ENCODE results near the gene ZNF772. TPM values are rescaled to one million over a fixed set of nuclear protein-coding genes. Genes with fewer than 3 reads are reported as not detected.

Gene ZNF772
- total RNA-seq, 1 experiment from 2014 or later: 6.2 TPM

DNA sequence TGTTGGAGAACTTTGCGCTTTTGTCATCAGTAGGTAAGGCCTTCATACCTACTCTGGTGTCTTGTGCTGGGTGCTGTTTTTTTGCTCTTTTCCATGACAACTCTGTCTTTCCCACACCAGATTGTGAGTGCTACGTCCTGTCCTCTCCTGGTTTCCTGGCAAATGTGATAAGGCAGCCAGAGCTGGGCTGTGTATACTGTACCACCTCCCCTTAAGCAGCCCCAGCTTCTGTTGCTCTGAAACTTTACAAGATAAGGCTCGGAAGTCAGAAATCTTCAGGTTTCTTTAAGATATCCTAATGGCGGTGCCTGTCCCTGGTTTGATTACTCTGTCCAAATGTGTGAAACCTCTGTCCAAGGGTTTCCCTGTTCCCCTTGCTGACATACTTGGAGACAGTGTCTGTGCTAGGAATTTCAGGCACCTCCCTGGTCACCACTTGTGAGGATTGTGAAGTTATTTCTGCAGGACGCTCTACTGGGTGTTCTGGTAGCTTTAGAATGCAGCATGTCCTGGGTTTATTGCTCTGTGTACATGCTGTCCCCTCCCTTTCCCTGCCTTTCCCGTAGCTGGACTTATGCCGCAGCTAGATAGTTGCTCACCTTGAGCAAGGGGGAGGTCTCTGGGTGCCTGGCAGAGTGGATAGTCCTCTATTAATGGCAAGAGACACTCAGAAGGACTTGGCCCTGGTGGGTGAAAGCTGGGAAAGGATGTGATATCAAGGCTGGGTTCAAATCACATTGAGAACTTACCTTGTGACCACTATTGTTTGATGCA is 35.2 kb downstream of the ZNF772 start:
- TF ChIP-seq REST (IDR thresholded peaks at IDR 0.05; ENCODE audit: insufficient read depth in 1 of 2, low read depth in 2 of 2, low read length in 1 of 2): no peak
- TF ChIP-seq POLR2AphosphoS5 (IDR thresholded peaks at IDR 0.05; ENCODE audit: low read depth, low read length): no peak
- TF ChIP-seq TCF7L2 (IDR thresholded peaks at IDR 0.05; ENCODE audit: low read depth, low read length): no peak
- no peak for TF ChIP-seq SIN3A (IDR thresholded peaks at IDR 0.05; ENCODE audit: borderline replicate concordance, insufficient read depth, low read depth, low read length)
- TF ChIP-seq CTCF (IDR thresholded peaks at IDR 0.05): no peak
- ATAC-seq: no peak
- Histone ChIP-seq H3K4me1 (ENCODE audit: control insufficient read depth, insufficient read depth, low read length) (no peaks in the 10 kb centered on the region), H3K4me3 (ENCODE audit: low read depth in 2 of 2, low read length in 2 of 2) (no peak overlapping the region), H3K9me3 (ENCODE audit: control insufficient read depth, insufficient read depth, low read depth, low read length) (peaks cover 74% of the 10 kb centered on the region), H3K27ac (ENCODE audit: low read length) (no peak overlapping the region), H3K27me3 (ENCODE audit: control insufficient read depth, insufficient read depth, low read length) (no peaks in the 10 kb centered on the region), H3K36me3 (ENCODE audit: control insufficient read depth, insufficient read depth, low read length) (no peaks in the 10 kb centered on the region)
- intact Hi-C loops (cut with micrococcal nuclease; ENCODE audit: unreplicated experiment) (no loop called here), in situ Hi-C loops (cut with HindIII; ENCODE audit: low pct_unique_long_range_greater_than_20kb, low sequenced_read_pairs) (no loop called here)
- ChIA-PET POLR2A (no interaction called here), CTCF (no interaction called here)
- no TSS peak for BruUV-seq (replicated peaks)
- DNase-seq (ENCODE audit: low read depth, low spot score): no peak

- no TSS peak for BruUV-seq (replicated peaks)
Observed at GRCh38 chr19:57438925-57439324, 38.4 kb downstream of the ZNF772 start.

More at GRCh38 chr19:57438925-57439324, 38.4 kb downstream of the ZNF772 start:
- peaks cover 47% of the 10 kb centered on the region for H3K9me3 ChIP-seq (ENCODE audit: control insufficient read depth, insufficient read depth, low read depth, low read length)
- POLR2A ChIA-PET: no interaction called here
- no peak for TF ChIP-seq CTCF (IDR thresholded peaks at IDR 0.05)
- no peak for TF ChIP-seq POLR2AphosphoS5 (IDR thresholded peaks at IDR 0.05; ENCODE audit: low read depth, low read length)
- TF ChIP-seq TCF7L2 (IDR thresholded peaks at IDR 0.05; ENCODE audit: low read depth, low read length): no peak
- no peak for TF ChIP-seq REST (IDR thresholded peaks at IDR 0.05; ENCODE audit: insufficient read depth in 1 of 2, low read depth in 2 of 2, low read length in 1 of 2)
- no peak for TF ChIP-seq SIN3A (IDR thresholded peaks at IDR 0.05; ENCODE audit: borderline replicate concordance, insufficient read depth, low read depth, low read length)
- H3K36me3 ChIP-seq (ENCODE audit: control insufficient read depth, insufficient read depth, low read length): no peaks in the 10 kb centered on the region
- in situ Hi-C loops (cut with HindIII; ENCODE audit: low pct_unique_long_range_greater_than_20kb, low sequenced_read_pairs) (no loop called here), intact Hi-C loops (cut with micrococcal nuclease; ENCODE audit: unreplicated experiment) (no loop called here)
- H3K27me3 ChIP-seq (ENCODE audit: control insufficient read depth, insufficient read depth, low read length): no peaks in the 10 kb centered on the region
- H3K4me3 ChIP-seq (ENCODE audit: low read depth in 2 of 2, low read length in 2 of 2): no peak overlapping the region
- CTCF ChIA-PET: no interaction called here
- H3K4me1 ChIP-seq (ENCODE audit: control insufficient read depth, insufficient read depth, low read length): peaks cover 5% of the 10 kb centered on the region
- H3K27ac ChIP-seq (ENCODE audit: low read length): no peak overlapping the region
- DNase-seq (ENCODE audit: low read depth, low spot score) (no peak), ATAC-seq (no peak)

Measured in Panc1 (cell line).